GM12878 (cell line): Measurements from ENCODE around the gene HECTD4. TPM values are rescaled to one million over a fixed set of nuclear protein-coding genes. Genes with fewer than 3 reads are reported as not detected.

ENCODE experiments used
- BHLHE40 ChIP-seq, 2 experiments: fragments of 450-650 bp in 1 of 2; IDR thresholded peaks; 2 replicates each; pipeline ENCODE4 v1.6.1; 2011 to 2017; ENCODE audit warnings: low read depth in 2 of 2, borderline replicate concordance in 1 of 2, improper control_type of control experiment in 1 of 2, low read length in 1 of 2, mild to moderate bottlenecking in 1 of 2
- CREM ChIP-seq: IDR thresholded peaks from 2 replicates; pipeline ENCODE4 v1.6.1; 2014; ENCODE audit warnings: antibody characterized with exemption, low read depth
- IKZF1 ChIP-seq: fragments of 450-650 bp; conservative IDR thresholded peaks from 2 replicates; pipeline ENCODE4 v1.6.1; 2017; ENCODE audit warnings: antibody characterized with exemption, mild to moderate bottlenecking
- NR2F1 ChIP-seq: fragments of 450-650 bp; conservative IDR thresholded peaks from 2 replicates; pipeline ENCODE4 v1.6.1; 2017; ENCODE audit warnings: mild to moderate bottlenecking
- POU2F2 ChIP-seq: IDR thresholded peaks from 3 replicates; pipeline ENCODE4 v1.6.1; 2011; ENCODE audit warnings: low read depth, mild to moderate bottlenecking, low read length, borderline replicate concordance
- SIN3A ChIP-seq: IDR thresholded peaks from 2 replicates; pipeline ENCODE4 v1.6.1; 2012; ENCODE audit warnings: low read depth, low read length, improper control_type of control experiment
- SIX5 ChIP-seq: IDR thresholded peaks from 2 replicates; pipeline ENCODE4 v1.6.1; 2011; ENCODE audit warnings: mild to moderate bottlenecking, low read depth, low read length, moderate library complexity; ENCODE audit not compliant: severe bottlenecking
- SP1 ChIP-seq: IDR thresholded peaks from one replicate; pipeline ENCODE4 v1.6.1; 2011; ENCODE audit warnings: low read depth, low read length
- SREBF1 ChIP-seq: IDR thresholded peaks from 2 replicates; pipeline ENCODE4 v1.6.1; 2012; ENCODE audit warnings: mild to moderate bottlenecking, low read length
- WRNIP1 ChIP-seq: IDR thresholded peaks from 2 replicates; pipeline ENCODE4 v1.6.1; 2011; ENCODE audit warnings: low read depth, low read length, improper control_type of control experiment, borderline replicate concordance
- ZNF207 ChIP-seq: fragments of 450-650 bp; IDR thresholded peaks from 2 replicates; pipeline ENCODE4 v1.6.1; 2014; ENCODE audit warnings: antibody characterized with exemption, mild to moderate bottlenecking, borderline replicate concordance
- ZNF217 ChIP-seq: fragments of 450-650 bp; IDR thresholded peaks from 2 replicates; pipeline ENCODE4 v1.6.1; 2017; ENCODE audit warnings: antibody characterized with exemption, mild to moderate bottlenecking
- ZNF274 ChIP-seq: IDR thresholded peaks from one replicate; pipeline ENCODE4 v1.8.0; 2011; ENCODE audit not compliant: insufficient read length, insufficient read depth
- ZNF622 ChIP-seq: fragments of 450-650 bp; IDR thresholded peaks from 2 replicates; pipeline ENCODE4 v1.6.1; 2017; ENCODE audit warnings: mild to moderate bottlenecking, inconsistent platforms
- ZSCAN29 ChIP-seq: fragments of 450-650 bp; IDR thresholded peaks from 2 replicates; pipeline ENCODE4 v1.6.1; 2017; ENCODE audit warnings: mild to moderate bottlenecking, moderate library complexity
- polyA plus RNA-seq, 11 experiments: library from polyadenylated mRNA; depleted of rRNA in 4 of 11; unstranded in 6 of 11; stranded (reverse) in 5 of 11; fragments of >200 nt; fragmentation: Nextera tagmentation in 4 of 11; fragmentation: Illumina TruSeq in 1 of 11; extraction: Ambion mirVana in 4 of 11; extraction: Trizol in 1 of 11; gene quantifications; 1 replicate in 1 of 11; 2 replicates in 10 of 11; pipeline versions ENCODE4 v1.2.1 to v1.2.3, GENCODE V29; 2011 to 2016; ENCODE audit warnings: inconsistent platforms in 2 of 11, missing spikeins in 2 of 11, low read depth in 1 of 11
- total RNA-seq, 4 experiments: library from RNA; depleted of rRNA in 3 of 4; stranded (reverse); fragments of >200 nt in 3 of 4; fragmentation: Illumina TruSeq in 1 of 4; extraction: Trizol in 1 of 4; gene quantifications; 2 replicates each; pipeline versions ENCODE4 v1.2.1 to v1.2.3, GENCODE V29; 2013 to 2021
- TF ChIP-seq, protein P1 (sequence below): IDR thresholded peaks from 2 replicates; pipeline ENCODE4 v1.6.1; 2012; ENCODE audit warnings: improper control_type of control experiment, low read depth, low read length; ENCODE audit not compliant: insufficient replicate concordance
- TF ChIP-seq, protein P2 (sequence below): fragments of 450-650 bp; IDR thresholded peaks from 2 replicates; pipeline ENCODE4 v1.6.1; 2017; ENCODE audit warnings: low read depth, mild to moderate bottlenecking, moderate library complexity
- TF ChIP-seq, protein P3 (sequence below): IDR thresholded peaks from 2 replicates; pipeline ENCODE4 v1.6.1; 2012; ENCODE audit warnings: low read length, inconsistent platforms
- TF ChIP-seq, protein P4 (sequence below): IDR thresholded peaks from 2 replicates; pipeline ENCODE4 v1.6.1; 2012; ENCODE audit warnings: mild to moderate bottlenecking, low read depth, low read length

The HECTD4 gene
- total and polyA plus RNA-seq, 10 of the 15 experiments (the other 5 are each of a cell fraction or from before 2014, with no cell fraction given) = 5.8 to 43.9 (median 17.9) TPM

DNA sequence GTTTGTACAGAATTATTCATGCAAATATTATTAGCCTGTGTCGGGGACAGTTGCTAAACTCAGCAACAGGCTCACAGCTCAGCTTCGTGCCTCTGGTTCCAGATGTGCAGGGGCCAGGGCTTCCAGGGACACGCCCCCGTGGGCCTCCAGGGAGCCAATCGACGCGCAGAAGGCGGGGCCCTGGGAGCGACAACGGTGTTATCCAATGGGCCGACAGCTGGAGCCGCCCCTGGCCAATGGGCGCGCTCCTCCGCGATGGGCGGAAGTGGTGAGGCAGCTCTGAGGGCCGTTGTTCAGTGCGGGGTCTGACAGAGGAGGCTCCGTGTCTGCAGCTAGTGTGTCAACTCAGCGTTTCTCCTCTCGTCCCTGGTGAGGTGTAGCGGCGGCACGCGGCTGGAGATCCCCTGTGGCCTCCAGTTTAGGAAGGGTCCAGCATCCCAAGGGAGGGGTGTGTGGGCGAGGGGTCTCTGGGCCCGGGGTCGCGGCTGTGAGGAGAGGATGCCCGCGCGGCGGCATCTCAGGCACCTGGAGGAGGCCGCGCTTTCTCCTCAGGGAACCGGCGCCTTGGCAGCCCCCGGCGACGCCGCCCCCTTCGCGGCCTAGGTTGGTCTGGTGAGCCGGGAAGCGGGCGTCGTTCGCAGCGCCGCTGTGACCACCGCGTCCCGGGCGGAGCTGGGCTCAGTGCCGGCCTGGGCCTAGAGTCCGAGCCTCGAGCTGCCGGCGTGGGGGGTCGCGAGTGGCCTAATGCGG, 256.8 kb downstream of the HECTD4 start, which contains the start of gene TRAFD1 (continued):
- TF ChIP-seq CREM (no peak; the same call in 1 of the 2 replicates), SREBF1 (no peak), ZNF622 (no peak), ZNF274 (no peak), NR2F1 (no peak; the same call in 1 of the 2 replicates), ZNF207 (0 out of 2 replicates have a peak, but pooled peaks have one; percentile 26), IKZF1 (peak; percentile 78), SIX5 (no peak), SP1 (peak; percentile 100), BHLHE40 (IDR thresholded peaks at IDR 0.05; ENCODE audit: borderline replicate concordance in 1 of 2, low read depth in 2 of 2, low read length in 1 of 2) (peak in 1 of 2 experiments; percentile 63; a peak in 1 of 4 replicates), ZNF217 (no peak), POU2F2 (peak; percentile 90; the same call in 2 of the 3 replicates), WRNIP1 (no peak), SIN3A (no peak; the same call in 1 of the 2 replicates), ZSCAN29 (no peak)
- TF ChIP-seq, protein P1, sequence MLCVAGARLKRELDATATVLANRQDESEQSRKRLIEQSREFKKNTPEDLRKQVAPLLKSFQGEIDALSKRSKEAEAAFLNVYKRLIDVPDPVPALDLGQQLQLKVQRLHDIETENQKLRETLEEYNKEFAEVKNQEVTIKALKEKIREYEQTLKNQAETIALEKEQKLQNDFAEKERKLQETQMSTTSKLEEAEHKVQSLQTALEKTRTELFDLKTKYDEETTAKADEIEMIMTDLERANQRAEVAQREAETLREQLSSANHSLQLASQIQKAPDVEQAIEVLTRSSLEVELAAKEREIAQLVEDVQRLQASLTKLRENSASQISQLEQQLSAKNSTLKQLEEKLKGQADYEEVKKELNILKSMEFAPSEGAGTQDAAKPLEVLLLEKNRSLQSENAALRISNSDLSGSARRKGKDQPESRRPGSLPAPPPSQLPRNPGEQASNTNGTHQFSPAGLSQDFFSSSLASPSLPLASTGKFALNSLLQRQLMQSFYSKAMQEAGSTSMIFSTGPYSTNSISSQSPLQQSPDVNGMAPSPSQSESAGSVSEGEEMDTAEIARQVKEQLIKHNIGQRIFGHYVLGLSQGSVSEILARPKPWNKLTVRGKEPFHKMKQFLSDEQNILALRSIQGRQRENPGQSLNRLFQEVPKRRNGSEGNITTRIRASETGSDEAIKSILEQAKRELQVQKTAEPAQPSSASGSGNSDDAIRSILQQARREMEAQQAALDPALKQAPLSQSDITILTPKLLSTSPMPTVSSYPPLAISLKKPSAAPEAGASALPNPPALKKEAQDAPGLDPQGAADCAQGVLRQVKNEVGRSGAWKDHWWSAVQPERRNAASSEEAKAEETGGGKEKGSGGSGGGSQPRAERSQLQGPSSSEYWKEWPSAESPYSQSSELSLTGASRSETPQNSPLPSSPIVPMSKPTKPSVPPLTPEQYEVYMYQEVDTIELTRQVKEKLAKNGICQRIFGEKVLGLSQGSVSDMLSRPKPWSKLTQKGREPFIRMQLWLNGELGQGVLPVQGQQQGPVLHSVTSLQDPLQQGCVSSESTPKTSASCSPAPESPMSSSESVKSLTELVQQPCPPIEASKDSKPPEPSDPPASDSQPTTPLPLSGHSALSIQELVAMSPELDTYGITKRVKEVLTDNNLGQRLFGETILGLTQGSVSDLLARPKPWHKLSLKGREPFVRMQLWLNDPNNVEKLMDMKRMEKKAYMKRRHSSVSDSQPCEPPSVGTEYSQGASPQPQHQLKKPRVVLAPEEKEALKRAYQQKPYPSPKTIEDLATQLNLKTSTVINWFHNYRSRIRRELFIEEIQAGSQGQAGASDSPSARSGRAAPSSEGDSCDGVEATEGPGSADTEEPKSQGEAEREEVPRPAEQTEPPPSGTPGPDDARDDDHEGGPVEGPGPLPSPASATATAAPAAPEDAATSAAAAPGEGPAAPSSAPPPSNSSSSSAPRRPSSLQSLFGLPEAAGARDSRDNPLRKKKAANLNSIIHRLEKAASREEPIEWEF = no peak
- TF ChIP-seq, protein P2, sequence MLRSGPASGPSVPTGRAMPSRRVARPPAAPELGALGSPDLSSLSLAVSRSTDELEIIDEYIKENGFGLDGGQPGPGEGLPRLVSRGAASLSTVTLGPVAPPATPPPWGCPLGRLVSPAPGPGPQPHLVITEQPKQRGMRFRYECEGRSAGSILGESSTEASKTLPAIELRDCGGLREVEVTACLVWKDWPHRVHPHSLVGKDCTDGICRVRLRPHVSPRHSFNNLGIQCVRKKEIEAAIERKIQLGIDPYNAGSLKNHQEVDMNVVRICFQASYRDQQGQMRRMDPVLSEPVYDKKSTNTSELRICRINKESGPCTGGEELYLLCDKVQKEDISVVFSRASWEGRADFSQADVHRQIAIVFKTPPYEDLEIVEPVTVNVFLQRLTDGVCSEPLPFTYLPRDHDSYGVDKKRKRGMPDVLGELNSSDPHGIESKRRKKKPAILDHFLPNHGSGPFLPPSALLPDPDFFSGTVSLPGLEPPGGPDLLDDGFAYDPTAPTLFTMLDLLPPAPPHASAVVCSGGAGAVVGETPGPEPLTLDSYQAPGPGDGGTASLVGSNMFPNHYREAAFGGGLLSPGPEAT = no peak
- TF ChIP-seq, protein P3, sequence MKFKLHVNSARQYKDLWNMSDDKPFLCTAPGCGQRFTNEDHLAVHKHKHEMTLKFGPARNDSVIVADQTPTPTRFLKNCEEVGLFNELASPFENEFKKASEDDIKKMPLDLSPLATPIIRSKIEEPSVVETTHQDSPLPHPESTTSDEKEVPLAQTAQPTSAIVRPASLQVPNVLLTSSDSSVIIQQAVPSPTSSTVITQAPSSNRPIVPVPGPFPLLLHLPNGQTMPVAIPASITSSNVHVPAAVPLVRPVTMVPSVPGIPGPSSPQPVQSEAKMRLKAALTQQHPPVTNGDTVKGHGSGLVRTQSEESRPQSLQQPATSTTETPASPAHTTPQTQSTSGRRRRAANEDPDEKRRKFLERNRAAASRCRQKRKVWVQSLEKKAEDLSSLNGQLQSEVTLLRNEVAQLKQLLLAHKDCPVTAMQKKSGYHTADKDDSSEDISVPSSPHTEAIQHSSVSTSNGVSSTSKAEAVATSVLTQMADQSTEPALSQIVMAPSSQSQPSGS = no peak
- TF ChIP-seq, protein P4, sequence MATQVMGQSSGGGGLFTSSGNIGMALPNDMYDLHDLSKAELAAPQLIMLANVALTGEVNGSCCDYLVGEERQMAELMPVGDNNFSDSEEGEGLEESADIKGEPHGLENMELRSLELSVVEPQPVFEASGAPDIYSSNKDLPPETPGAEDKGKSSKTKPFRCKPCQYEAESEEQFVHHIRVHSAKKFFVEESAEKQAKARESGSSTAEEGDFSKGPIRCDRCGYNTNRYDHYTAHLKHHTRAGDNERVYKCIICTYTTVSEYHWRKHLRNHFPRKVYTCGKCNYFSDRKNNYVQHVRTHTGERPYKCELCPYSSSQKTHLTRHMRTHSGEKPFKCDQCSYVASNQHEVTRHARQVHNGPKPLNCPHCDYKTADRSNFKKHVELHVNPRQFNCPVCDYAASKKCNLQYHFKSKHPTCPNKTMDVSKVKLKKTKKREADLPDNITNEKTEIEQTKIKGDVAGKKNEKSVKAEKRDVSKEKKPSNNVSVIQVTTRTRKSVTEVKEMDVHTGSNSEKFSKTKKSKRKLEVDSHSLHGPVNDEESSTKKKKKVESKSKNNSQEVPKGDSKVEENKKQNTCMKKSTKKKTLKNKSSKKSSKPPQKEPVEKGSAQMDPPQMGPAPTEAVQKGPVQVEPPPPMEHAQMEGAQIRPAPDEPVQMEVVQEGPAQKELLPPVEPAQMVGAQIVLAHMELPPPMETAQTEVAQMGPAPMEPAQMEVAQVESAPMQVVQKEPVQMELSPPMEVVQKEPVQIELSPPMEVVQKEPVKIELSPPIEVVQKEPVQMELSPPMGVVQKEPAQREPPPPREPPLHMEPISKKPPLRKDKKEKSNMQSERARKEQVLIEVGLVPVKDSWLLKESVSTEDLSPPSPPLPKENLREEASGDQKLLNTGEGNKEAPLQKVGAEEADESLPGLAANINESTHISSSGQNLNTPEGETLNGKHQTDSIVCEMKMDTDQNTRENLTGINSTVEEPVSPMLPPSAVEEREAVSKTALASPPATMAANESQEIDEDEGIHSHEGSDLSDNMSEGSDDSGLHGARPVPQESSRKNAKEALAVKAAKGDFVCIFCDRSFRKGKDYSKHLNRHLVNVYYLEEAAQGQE = no peak
